ENCODE measurements around the gene PCDHB8.
"Not testable (repeated sequence)": the region's sequence is repeated elsewhere in the genome, so short reads cannot be mapped to it uniquely, and the experiment has no call there.

The PCDHB8 gene

DNA sequence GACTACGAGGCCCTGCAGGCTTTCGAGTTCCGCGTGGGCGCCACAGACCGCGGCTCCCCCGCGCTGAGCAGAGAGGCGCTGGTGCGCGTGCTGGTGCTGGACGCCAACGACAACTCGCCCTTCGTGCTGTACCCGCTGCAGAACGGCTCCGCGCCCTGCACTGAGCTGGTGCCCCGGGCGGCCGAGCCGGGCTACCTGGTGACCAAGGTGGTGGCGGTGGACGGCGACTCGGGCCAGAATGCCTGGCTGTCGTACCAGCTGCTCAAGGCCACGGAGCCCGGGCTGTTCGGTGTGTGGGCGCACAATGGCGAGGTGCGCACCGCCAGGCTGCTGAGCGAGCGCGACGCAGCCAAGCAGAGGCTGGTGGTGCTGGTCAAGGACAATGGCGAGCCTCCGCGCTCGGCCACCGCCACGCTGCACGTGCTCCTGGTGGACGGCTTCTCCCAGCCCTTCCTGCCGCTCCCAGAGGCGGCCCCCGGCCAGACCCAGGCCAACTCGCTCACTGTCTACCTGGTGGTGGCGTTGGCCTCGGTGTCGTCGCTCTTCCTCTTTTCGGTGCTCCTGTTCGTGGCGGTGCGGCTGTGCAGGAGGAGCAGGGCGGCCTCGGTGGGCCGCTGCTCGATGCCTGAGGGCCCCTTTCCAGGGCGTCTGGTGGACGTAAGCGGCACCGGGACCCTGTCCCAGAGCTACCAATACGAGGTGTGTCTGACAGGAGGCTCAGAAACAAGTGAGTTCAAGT, 6.7 kb downstream of the PCDHB8 start:
- DNase-seq (ENCODE audit: low spot score) = not testable (repeated sequence)

- peak; percentile 17 for DNase-seq (ENCODE audit: low spot score)
Measured at GRCh38 chr5:141186897-141187512, 9.4 kb downstream of the PCDHB8 start, which contains the start of gene PCDHB9. PCDHB9 (plus strand) TSS chr5:141187161; CDS start chr5:141187319, 158 bp downstream.

- not testable (repeated sequence) for DNase-seq (ENCODE audit: low spot score)
Measured at GRCh38 chr5:141188682-141189081, 11.1 kb downstream of the PCDHB8 start.

GRCh38 chr5:141189131-141189530, 11.5 kb downstream of the PCDHB8 start:
- not testable (repeated sequence) for DNase-seq (ENCODE audit: low spot score)

- peak; percentile 36 for DNase-seq (ENCODE audit: low spot score)
Measured at GRCh38 chr5:141192110-141192725, 14.6 kb downstream of the PCDHB8 start, which contains the start of gene PCDHB10. PCDHB10 (plus strand) TSS chr5:141192353; CDS start chr5:141192553, 200 bp downstream.

- DNase-seq (ENCODE audit: low spot score) = not testable (repeated sequence)
Measured at GRCh38 chr5:141194332-141194731, 16.7 kb downstream of the PCDHB8 start.

DNA sequence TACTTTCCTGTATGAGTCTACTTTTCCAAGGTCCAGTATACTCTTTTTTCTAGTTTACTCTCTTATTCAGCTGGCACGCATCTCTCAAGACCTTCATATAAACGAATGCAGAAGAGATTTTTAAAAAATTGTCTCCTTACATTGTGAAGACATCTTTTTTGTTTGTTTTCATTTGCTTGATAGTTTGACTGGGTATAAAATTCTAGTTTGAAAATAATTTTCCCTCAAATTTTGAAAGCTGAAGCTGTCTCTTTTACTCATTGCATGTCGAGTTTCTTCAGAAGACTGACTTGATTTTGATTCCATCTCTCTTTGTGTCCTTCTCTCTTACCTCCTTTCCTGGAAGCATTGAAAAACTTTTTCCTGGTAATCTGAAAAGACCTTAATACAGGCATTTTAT, 18.8 kb downstream of the PCDHB8 start:
- no peak for DNase-seq (ENCODE audit: low spot score)

GRCh38 chr5:141199359-141200235, 22.0 kb downstream of the PCDHB8 start, which contains the start of gene PCDHB11:
PCDHB11 (plus strand) TSS chr5:141199627; CDS start chr5:141199775, 148 bp downstream.
- DNase-seq (ENCODE audit: low spot score) = peak; percentile 20

DNA sequence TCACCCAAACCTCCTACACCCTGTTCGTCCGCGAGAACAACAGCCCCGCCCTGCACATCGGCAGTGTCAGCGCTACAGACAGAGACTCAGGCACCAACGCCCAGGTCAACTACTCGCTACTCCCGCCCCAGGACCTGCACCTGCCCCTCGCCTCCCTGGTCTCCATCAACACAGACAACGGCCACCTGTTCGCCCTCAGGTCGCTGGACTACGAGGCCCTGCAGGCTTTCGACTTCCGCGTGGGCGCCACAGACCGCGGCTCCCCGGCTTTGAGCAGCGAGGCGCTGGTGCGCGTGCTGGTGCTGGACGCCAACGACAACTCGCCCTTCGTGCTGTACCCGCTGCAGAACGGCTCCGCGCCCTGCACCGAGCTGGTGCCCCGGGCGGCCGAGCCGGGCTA, 23.5 kb downstream of the PCDHB8 start:
- DNase-seq (ENCODE audit: low spot score) = not testable (repeated sequence)

- not testable (repeated sequence) for DNase-seq (ENCODE audit: low spot score)
Measured at GRCh38 chr5:141201646-141202045, 24.1 kb downstream of the PCDHB8 start.

GRCh38 chr5:141208478-141208877, 30.9 kb downstream of the PCDHB8 start, which contains the start of gene PCDHB12:
PCDHB12 (plus strand) TSS chr5:141208719; CDS start chr5:141208908, 189 bp downstream.
- peak; percentile 13 for DNase-seq (ENCODE audit: low spot score)

GRCh38 chr5:141210281-141210680, 32.7 kb downstream of the PCDHB8 start:
- not testable (repeated sequence) for DNase-seq (ENCODE audit: low spot score)

DNA sequence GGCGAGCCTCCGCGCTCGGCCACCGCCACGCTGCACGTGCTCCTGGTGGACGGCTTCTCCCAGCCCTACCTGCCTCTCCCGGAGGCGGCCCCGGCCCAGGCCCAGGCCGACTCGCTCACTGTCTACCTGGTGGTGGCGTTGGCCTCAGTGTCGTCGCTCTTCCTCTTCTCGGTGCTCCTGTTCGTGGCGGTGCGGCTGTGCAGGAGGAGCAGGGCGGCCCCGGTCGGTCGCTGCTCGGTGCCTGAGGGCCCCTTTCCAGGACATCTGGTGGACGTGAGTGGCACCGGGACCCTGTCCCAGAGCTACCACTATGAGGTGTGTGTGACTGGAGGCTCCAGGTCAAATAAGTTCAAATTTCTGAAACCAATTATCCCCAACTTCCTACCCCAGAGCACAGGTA, 33.3 kb downstream of the PCDHB8 start:
- not testable (repeated sequence) for DNase-seq (ENCODE audit: low spot score)

DNA sequence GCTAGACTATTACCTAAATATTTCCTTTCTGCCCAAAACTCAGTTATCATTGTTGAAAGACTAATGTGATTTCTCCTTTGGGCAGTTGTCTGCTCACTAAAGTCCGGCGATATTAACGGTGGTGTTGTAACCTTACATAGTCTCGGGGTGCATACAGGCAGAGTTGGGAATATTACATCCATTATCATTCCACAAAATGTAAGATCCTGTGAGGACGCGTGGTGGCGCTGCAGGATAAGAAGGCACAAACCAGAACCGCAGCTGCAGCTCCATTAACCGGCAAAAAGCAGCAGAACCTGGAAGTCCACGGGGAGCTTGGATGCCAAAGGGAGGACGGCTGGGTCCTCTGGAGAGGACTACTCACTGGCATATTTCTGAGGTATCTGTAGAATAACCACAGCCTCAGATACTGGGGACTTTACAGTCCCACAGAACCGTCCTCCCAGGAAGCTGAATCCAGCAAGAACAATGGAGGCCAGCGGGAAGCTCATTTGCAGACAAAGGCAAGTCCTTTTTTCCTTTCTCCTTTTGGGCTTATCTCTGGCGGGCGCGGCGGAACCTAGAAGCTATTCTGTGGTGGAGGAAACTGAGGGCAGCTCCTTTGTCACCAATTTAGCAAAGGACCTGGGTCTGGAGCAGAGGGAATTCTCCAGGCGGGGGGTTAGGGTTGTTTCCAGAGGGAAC, 36.2 kb downstream of the PCDHB8 start, which contains the start of gene PCDHB13:
TSS of gene PCDHB13 (plus strand) at position 264 of the 684 bp plus-strand sequence. CDS start at position 469, 205 bp downstream.
- peak; percentile 43 for DNase-seq (ENCODE audit: low spot score)

- not testable (repeated sequence) for DNase-seq (ENCODE audit: low spot score)
Measured at GRCh38 chr5:141214583-141214982, 37.0 kb downstream of the PCDHB8 start.

DNA sequence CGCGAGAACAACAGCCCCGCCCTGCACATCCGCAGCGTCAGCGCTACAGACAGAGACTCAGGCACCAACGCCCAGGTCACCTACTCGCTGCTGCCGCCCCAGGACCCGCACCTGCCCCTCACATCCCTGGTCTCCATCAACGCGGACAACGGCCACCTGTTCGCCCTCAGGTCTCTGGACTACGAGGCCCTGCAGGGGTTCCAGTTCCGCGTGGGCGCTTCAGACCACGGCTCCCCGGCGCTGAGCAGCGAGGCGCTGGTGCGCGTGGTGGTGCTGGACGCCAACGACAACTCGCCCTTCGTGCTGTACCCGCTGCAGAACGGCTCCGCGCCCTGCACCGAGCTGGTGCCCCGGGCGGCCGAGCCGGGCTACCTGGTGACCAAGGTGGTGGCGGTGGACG, 37.9 kb downstream of the PCDHB8 start:
- not testable (repeated sequence) for DNase-seq (ENCODE audit: low spot score)

- not testable (repeated sequence) for DNase-seq (ENCODE audit: low spot score)
Measured at GRCh38 chr5:141216035-141216434, 38.4 kb downstream of the PCDHB8 start.

GRCh38 chr5:141223112-141223783, 45.7 kb downstream of the PCDHB8 start, which contains the start of gene PCDHB14:
PCDHB14 (plus strand) TSS chr5:141223343; CDS start chr5:141223506, 163 bp downstream.
- peak; percentile 76 for DNase-seq (ENCODE audit: low spot score)

DNA sequence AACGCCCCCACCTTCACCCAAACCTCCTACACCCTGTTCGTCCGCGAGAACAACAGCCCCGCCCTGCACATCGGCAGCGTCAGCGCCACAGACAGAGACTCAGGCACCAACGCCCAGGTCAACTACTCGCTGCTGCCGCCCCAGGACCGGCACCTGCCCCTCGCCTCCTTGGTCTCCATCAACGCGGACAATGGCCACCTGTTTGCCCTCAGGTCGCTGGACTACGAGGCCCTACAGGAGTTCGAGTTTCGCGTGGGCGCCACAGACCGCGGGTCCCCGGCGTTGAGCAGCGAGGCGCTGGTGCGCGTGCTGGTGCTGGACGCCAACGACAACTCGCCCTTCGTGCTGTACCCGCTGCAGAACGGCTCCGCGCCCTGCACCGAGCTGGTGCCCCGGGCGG, 47.3 kb downstream of the PCDHB8 start:
- not testable (repeated sequence) for DNase-seq (ENCODE audit: low spot score)

GRCh38 chr5:141225421-141225820, 47.8 kb downstream of the PCDHB8 start:
- not testable (repeated sequence) for DNase-seq (ENCODE audit: low spot score)

Measured in SW480 (cell line).